SK-N-SH treated with all-trans-retinoic acid at 6 μM for 48 hours (cell line): ENCODE data around the gene NFYB.
A peak's percentile ranks its signal among the peaks of the same experiment; 100 is the strongest.

Experiments
- ATAC-seq: fragments of 200-7000 bp; cut with Tn5 transposase; 3 replicates; pipeline ENCODE4 v1.9.1; 2020; ENCODE audit warnings: mild to moderate bottlenecking, moderate library complexity
- CREB5 ChIP-seq: fragments of 250-450 bp; sonication (Bioruptor Pico); IDR thresholded peaks from 2 replicates; pipeline ENCODE4 v1.5.1; 2020; ENCODE audit warnings: low read depth, mild to moderate bottlenecking, moderate library complexity
- CSDC2 ChIP-seq: fragments of 250-450 bp; sonication (Bioruptor Pico); IDR thresholded peaks from 2 replicates; pipeline ENCODE4 v1.5.0; 2020; ENCODE audit warnings: mild to moderate bottlenecking, moderate library complexity
- CSRNP3 ChIP-seq: fragments of 250-450 bp; sonication (Bioruptor Pico); IDR thresholded peaks from 2 replicates; pipeline ENCODE4 v1.5.1; 2021; ENCODE audit warnings: mild to moderate bottlenecking, moderate library complexity
- ESRRG ChIP-seq: fragments of 250-450 bp; sonication (Bioruptor Pico); IDR thresholded peaks from 2 replicates; pipeline ENCODE4 v1.6.1; 2021; ENCODE audit warnings: mild to moderate bottlenecking
- GLIS3 ChIP-seq: fragments of 250-450 bp; sonication (Bioruptor Pico); IDR thresholded peaks from 2 replicates; pipeline ENCODE4 v1.5.0; 2020; ENCODE audit warnings: mild to moderate bottlenecking, moderate library complexity
- ISL1 ChIP-seq: fragments of 250-450 bp; sonication (Bioruptor Pico); IDR thresholded peaks from 2 replicates; pipeline ENCODE4 v2.1.2; 2022; ENCODE audit warnings: mild to moderate bottlenecking, moderate library complexity
- OSR1 ChIP-seq: fragments of 250-450 bp; sonication (Bioruptor Pico); IDR thresholded peaks from 2 replicates; pipeline ENCODE4 v1.8.0; 2022; ENCODE audit warnings: moderate library complexity, mild to moderate bottlenecking, inconsistent platforms
- PATZ1 ChIP-seq: fragments of 250-450 bp; sonication (Bioruptor Pico); IDR thresholded peaks from 2 replicates; pipeline ENCODE4 v1.8.0; 2020; ENCODE audit warnings: mild to moderate bottlenecking, moderate library complexity, borderline replicate concordance
- POU6F1 ChIP-seq: fragments of 250-450 bp; sonication (Bioruptor Pico); IDR thresholded peaks from 2 replicates; pipeline ENCODE4 v1.8.0; 2021; ENCODE audit warnings: low read depth, mild to moderate bottlenecking, moderate library complexity, borderline replicate concordance
- PPARA ChIP-seq: fragments of 250-450 bp; sonication (Bioruptor Pico); IDR thresholded peaks from 2 replicates; pipeline ENCODE4 v1.5.0; 2020; ENCODE audit warnings: mild to moderate bottlenecking, borderline replicate concordance
- RARB ChIP-seq: fragments of 250-450 bp; sonication (Bioruptor Pico); IDR thresholded peaks from 2 replicates; pipeline ENCODE4 v1.8.0; 2021; ENCODE audit warnings: mild to moderate bottlenecking, moderate library complexity
- SNAI2 ChIP-seq: fragments of 250-450 bp; sonication (Bioruptor Pico); IDR thresholded peaks from 2 replicates; pipeline ENCODE4 v1.5.0; 2020; ENCODE audit warnings: mild to moderate bottlenecking, moderate library complexity
- TCF4 ChIP-seq: fragments of 250-450 bp; sonication (Bioruptor Pico); IDR thresholded peaks from 2 replicates; pipeline ENCODE4 v1.8.0; 2021; ENCODE audit warnings: mild to moderate bottlenecking, moderate library complexity, borderline replicate concordance
- TOX ChIP-seq: fragments of 250-450 bp; sonication (Bioruptor Pico); IDR thresholded peaks from 2 replicates; pipeline ENCODE4 v1.8.0; 2021; ENCODE audit warnings: mild to moderate bottlenecking, moderate library complexity, borderline replicate concordance
- TSHZ2 ChIP-seq: fragments of 250-450 bp; sonication (Bioruptor Pico); IDR thresholded peaks from 2 replicates; pipeline ENCODE4 v1.5.0; 2020; ENCODE audit warnings: mild to moderate bottlenecking, moderate library complexity
- ZC3H10 ChIP-seq: fragments of 250-450 bp; sonication (Bioruptor Pico); IDR thresholded peaks from 2 replicates; pipeline ENCODE4 v1.5.1; 2021; ENCODE audit warnings: mild to moderate bottlenecking, moderate library complexity
- ZFP3 ChIP-seq: fragments of 250-450 bp; sonication (Bioruptor Pico); IDR thresholded peaks from 2 replicates; pipeline ENCODE4 v1.5.0; 2020; ENCODE audit warnings: mild to moderate bottlenecking, moderate library complexity
- ZFP30 ChIP-seq: fragments of 450-650 bp; formaldehyde crosslinking; IDR thresholded peaks from 2 replicates; pipeline ENCODE4 v1.5.0; 2022; ENCODE audit warnings: mild to moderate bottlenecking, moderate library complexity
- ZNF565 ChIP-seq: fragments of 450-650 bp; formaldehyde crosslinking; conservative IDR thresholded peaks from 2 replicates; pipeline ENCODE4 v1.5.0; 2020; ENCODE audit warnings: low read depth, mild to moderate bottlenecking, moderate library complexity
- ZNF8 ChIP-seq: fragments of 450-650 bp; formaldehyde crosslinking; IDR thresholded peaks from 2 replicates; pipeline ENCODE4 v1.5.0; 2020; ENCODE audit warnings: mild to moderate bottlenecking, moderate library complexity

NFYB gene

GRCh38 chr12:104133866-104134265, 4.1 kb downstream of the NFYB start (continued):
- TF ChIP-seq ZNF565 (no peak), CSDC2 (CRISPR knock-in tag) (no peak), ZFP30 (CRISPR knock-in tag) (no peak)

- no peak for ATAC-seq
These were observed 4.7 kb downstream of the NFYB start for GRCh38 chr12:104133321-104133720.

GRCh38 chr12:104132351-104132956, 5.6 kb downstream of the NFYB start:
- peak; percentile 26; the same call in 1 of the 2 replicates for TF ChIP-seq TSHZ2
- TF ChIP-seq GLIS3 (CRISPR knock-in tag): no peak
- peak; percentile 21; the same call in 2 of the 3 replicates for ATAC-seq

More at GRCh38 chr12:104133321-104133720, 4.7 kb downstream of the NFYB start:
- TF ChIP-seq ISL1 (CRISPR knock-in tag) (no peak), TCF4 (no peak), ZFP30 (CRISPR knock-in tag) (no peak), POU6F1 (CRISPR knock-in tag) (no peak), CSRNP3 (CRISPR knock-in tag) (no peak), ZC3H10 (CRISPR knock-in tag) (no peak), GLIS3 (CRISPR knock-in tag) (no peak), ESRRG (CRISPR knock-in tag) (no peak), SNAI2 (CRISPR knock-in tag) (no peak), TOX (CRISPR knock-in tag) (no peak), CREB5 (CRISPR knock-in tag) (no peak), RARB (no peak), PPARA (CRISPR knock-in tag) (no peak), OSR1 (no peak), CSDC2 (CRISPR knock-in tag) (no peak)

GRCh38 chr12:104131609-104132008, 6.4 kb downstream of the NFYB start:
- no peak for ATAC-seq
- TF ChIP-seq ZNF8: no peak
- TF ChIP-seq OSR1: no peak
- no peak for TF ChIP-seq SNAI2 (CRISPR knock-in tag)
- TF ChIP-seq TOX (CRISPR knock-in tag): no peak
- no peak for TF ChIP-seq ZC3H10 (CRISPR knock-in tag)
- TF ChIP-seq ZNF565: no peak
- TF ChIP-seq PPARA (CRISPR knock-in tag): no peak
- TF ChIP-seq ZFP3 (CRISPR knock-in tag): no peak
- no peak for TF ChIP-seq PATZ1 (CRISPR knock-in tag)
